Parathyroid adenoma (tissue), 2 donors: ENCODE data around the gene HAND2.

ENCODE experiments used
- H2AFZ ChIP-seq: fragments of 300-600 bp; sonication (generic); one replicate; pipeline ENCODE4 v1.7.0; 2017; ENCODE audit warnings: antibody characterized with exemption, mild to moderate bottlenecking
- H3K27ac ChIP-seq: fragments of 300-600 bp; sonication (generic); one replicate; pipeline ENCODE4 v1.7.0; 2017
- H3K27me3 ChIP-seq: fragments of 300-600 bp; sonication (generic); one replicate; pipeline ENCODE4 v1.7.0; 2017; ENCODE audit warnings: low read length; ENCODE audit not compliant: control insufficient read depth, insufficient read depth
- H3K36me3 ChIP-seq: fragments of 300-600 bp; sonication (generic); one replicate; pipeline ENCODE4 v1.7.0; 2017; ENCODE audit warnings: low read length; ENCODE audit not compliant: control insufficient read depth, insufficient read depth
- H3K4me1 ChIP-seq: fragments of 300-600 bp; sonication (generic); one replicate; pipeline ENCODE4 v1.7.0; 2017; ENCODE audit warnings: control low read depth
- H3K4me2 ChIP-seq: fragments of 300-600 bp; sonication (generic); one replicate; pipeline ENCODE4 v1.7.0; 2017; ENCODE audit warnings: low read length
- H3K4me3 ChIP-seq: fragments of 300-600 bp; sonication (generic); one replicate; pipeline ENCODE4 v1.7.0; 2017; ENCODE audit warnings: low read depth, low read length
- H3K79me2 ChIP-seq: fragments of 300-600 bp; sonication (generic); one replicate; pipeline ENCODE4 v1.7.0; 2017; ENCODE audit warnings: control low read depth
- H3K9ac ChIP-seq: fragments of 300-600 bp; sonication (generic); one replicate; pipeline ENCODE4 v1.7.0; 2017; ENCODE audit warnings: mild to moderate bottlenecking
- H3K9me3 ChIP-seq: fragments of 300-600 bp; sonication (generic); one replicate; pipeline ENCODE4 v1.7.0; 2017; ENCODE audit warnings: low read length; ENCODE audit not compliant: control insufficient read depth
- CTCF ChIP-seq: fragments of 300-600 bp; sonication (generic); IDR thresholded peaks from one replicate; pipeline ENCODE4 v1.7.0; 2017; ENCODE audit warnings: antibody characterized with exemption, mild to moderate bottlenecking
- donor health status: primary hyperparathyroidism.

The HAND2 gene

GRCh38 chr4:173573725-173574124 lies 43.7 kb upstream of the HAND2 start:
- no peaks in the 10 kb centered on the region for H3K79me2 ChIP-seq
- no peaks in the 10 kb centered on the region for H3K9me3 ChIP-seq
- no peak overlapping the region for H3K4me2 ChIP-seq
- TF ChIP-seq CTCF, result no peak
- no peaks in the 10 kb centered on the region for H3K4me1 ChIP-seq
- no peak overlapping the region for H3K9ac ChIP-seq
- H2AFZ ChIP-seq, result no peak overlapping the region
- no peak overlapping the region for H3K4me3 ChIP-seq
- H3K27me3 ChIP-seq, result no peaks in the 10 kb centered on the region
- H3K36me3 ChIP-seq, result no peaks in the 10 kb centered on the region
- H3K27ac ChIP-seq, result no peak overlapping the region

- Histone ChIP-seq H3K36me3 (no peaks in the 10 kb centered on the region), H3K9me3 (no peaks in the 10 kb centered on the region), H3K4me3 (no peak overlapping the region), H3K79me2 (no peaks in the 10 kb centered on the region), H3K9ac (no peak overlapping the region), H2AFZ (no peak overlapping the region), H3K4me2 (no peak overlapping the region), H3K27me3 (no peaks in the 10 kb centered on the region), H3K4me1 (no peaks in the 10 kb centered on the region), H3K27ac (no peak overlapping the region)
- TF ChIP-seq CTCF, result no peak
These were observed 43.3 kb upstream of the HAND2 start for GRCh38 chr4:173573286-173573685.

GRCh38 chr4:173572493-173573129 lies 42.6 kb upstream of the HAND2 start:
- no peaks in the 10 kb centered on the region for H3K27me3 ChIP-seq
- no peaks in the 10 kb centered on the region for H3K4me1 ChIP-seq
- H3K4me3 ChIP-seq, result no peak overlapping the region
- H3K36me3 ChIP-seq, result no peaks in the 10 kb centered on the region
- H3K27ac ChIP-seq, result no peak overlapping the region
- no peak overlapping the region for H2AFZ ChIP-seq
- H3K9ac ChIP-seq, result no peak overlapping the region
- no peaks in the 10 kb centered on the region for H3K9me3 ChIP-seq
- TF ChIP-seq CTCF, result no peak
- no peaks in the 10 kb centered on the region for H3K79me2 ChIP-seq
- H3K4me2 ChIP-seq, result no peak overlapping the region

- no peak overlapping the region for H2AFZ ChIP-seq
- no peak overlapping the region for H3K4me2 ChIP-seq
- no peaks in the 10 kb centered on the region for H3K36me3 ChIP-seq
- H3K79me2 ChIP-seq, result no peaks in the 10 kb centered on the region
- no peak overlapping the region for H3K4me3 ChIP-seq
- no peak overlapping the region for H3K27ac ChIP-seq
- H3K9ac ChIP-seq, result no peak overlapping the region
- no peaks in the 10 kb centered on the region for H3K27me3 ChIP-seq
- H3K9me3 ChIP-seq, result no peaks in the 10 kb centered on the region
- no peak for TF ChIP-seq CTCF
- H3K4me1 ChIP-seq, result no peaks in the 10 kb centered on the region
These were observed 41.6 kb upstream of the HAND2 start for GRCh38 chr4:173571620-173572019.

GRCh38 chr4:173565281-173565680 lies 35.3 kb upstream of the HAND2 start:
- Histone ChIP-seq H3K4me2 (no peak overlapping the region), H3K27ac (no peak overlapping the region), H3K4me1 (no peaks in the 10 kb centered on the region), H3K4me3 (no peak overlapping the region), H3K9ac (no peak overlapping the region), H3K9me3 (no peaks in the 10 kb centered on the region), H3K27me3 (no peaks in the 10 kb centered on the region), H3K36me3 (no peaks in the 10 kb centered on the region), H3K79me2 (no peaks in the 10 kb centered on the region), H2AFZ (no peak overlapping the region)
- TF ChIP-seq CTCF, result no peak
